ENCODE results near the gene FEN1.

GRCh38 chr11:61838501-61838900, 45.8 kb downstream of the FEN1 start:
- TF ChIP-seq TAF1 (IDR thresholded peaks at IDR 0.05; ENCODE audit: borderline replicate concordance, low read depth, low read length) (no peak), POLR2A (IDR thresholded peaks at IDR 0.05; ENCODE audit: low read depth, low read length) (no peak), POLR2AphosphoS5 (IDR thresholded peaks at IDR 0.05; ENCODE audit: low read depth, low read length) (no peak)
